DMS153 treated with DMSO at 0.1 percent for 48 hours (cell line): ENCODE data around the gene OR8D1.
"Not testable (repeated sequence)": the region's sequence is repeated elsewhere in the genome, so short reads cannot be mapped to it uniquely, and the experiment has no call there.

Experiments
- DNase-seq: peaks from one replicate; lab custom pipeline; 2025; ENCODE audit not compliant: unreplicated experiment; lab: John Stamatoyannopoulos, UW

The OR8D1 gene

GRCh38 chr11:124294687-124295086, 19.1 kb downstream of the OR8D1 start:
- DNase-seq: no peak

GRCh38 chr11:124285610-124286344, 28.0 kb downstream of the OR8D1 start:
- no peak for DNase-seq

DNA sequence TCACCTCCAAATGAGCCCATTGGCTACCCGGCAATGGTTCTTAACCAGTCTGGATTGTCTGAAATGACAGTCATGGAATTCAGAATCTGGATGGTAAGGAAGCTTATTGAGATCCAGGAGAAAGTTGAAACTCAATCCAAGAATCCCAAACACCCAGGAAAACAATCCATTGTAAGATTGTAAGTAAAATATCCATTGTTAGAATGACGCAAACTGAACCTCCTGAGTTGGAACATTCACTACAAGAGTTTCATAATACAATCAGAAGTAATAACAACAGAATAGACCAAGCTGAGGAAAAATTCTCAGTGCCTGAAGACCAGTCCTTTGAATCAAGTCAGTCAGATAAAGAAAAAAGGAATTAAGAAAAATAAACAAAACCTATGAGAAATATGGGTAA, 35.5 kb downstream of the OR8D1 start:
- no peak for DNase-seq

GRCh38 chr11:124277804-124278203, 35.9 kb downstream of the OR8D1 start:
- DNase-seq: no peak

DNA sequence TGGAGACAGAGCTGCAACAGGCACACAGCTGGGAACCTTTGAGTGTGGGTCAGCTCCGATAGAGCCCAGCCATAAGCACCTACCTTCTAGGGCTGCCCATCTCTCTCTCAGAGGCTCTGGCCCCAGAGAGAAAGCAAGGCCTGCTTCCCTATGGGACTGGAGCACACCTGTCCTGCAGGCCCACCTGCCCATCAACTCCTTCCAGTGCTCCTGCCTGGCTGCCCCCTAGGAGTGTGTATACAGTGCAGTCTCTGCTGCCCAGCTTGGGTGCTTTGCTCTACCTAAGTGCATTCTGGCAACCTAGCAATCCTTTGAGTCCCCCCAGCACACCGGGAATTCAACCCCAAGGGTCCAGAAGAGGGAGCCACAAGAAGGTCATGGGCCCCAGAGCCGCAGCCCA, 36.5 kb downstream of the OR8D1 start:
- DNase-seq: no peak

DNA sequence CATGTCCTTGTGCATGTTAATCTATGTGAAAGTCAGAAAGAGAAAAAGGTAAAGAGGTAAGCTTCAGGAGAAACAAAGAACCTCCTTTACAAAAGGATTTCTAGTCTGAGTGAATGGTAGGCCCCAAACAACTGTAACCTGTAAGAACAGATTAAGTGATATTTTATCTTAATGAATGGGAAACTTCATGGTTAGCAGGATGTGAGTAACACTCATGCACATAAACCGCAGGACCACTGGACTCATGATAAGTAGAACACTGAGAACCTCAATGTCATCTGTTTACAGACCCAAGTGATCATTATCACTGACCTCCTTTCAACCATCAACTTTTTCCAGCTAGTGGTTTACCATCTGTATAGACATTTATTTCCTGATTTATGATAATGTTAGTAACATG, 37.7 kb downstream of the OR8D1 start:
- DNase-seq: no peak

DNA sequence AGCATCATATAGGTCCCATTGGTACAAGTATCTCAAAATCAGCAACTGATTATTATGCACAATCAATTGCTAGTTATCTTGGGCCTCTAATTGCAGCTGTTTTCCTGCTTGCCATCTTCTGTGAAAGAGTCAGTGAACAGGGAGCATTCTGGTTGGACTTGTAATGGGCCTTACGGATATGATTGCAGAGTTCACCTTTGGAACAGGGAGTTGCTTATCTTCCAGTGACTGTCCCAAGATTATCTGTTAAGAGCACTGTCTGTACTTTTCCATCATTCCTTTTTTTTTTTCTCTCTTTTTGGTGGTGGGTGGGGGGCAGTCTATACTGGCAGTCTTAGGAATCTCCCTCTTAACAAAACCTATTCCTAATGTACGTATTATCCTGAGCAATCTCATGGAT, 39.7 kb downstream of the OR8D1 start:
- no peak for DNase-seq

GRCh38 chr11:124270886-124271285, 42.9 kb downstream of the OR8D1 start:
- not testable (repeated sequence) for DNase-seq

DNA sequence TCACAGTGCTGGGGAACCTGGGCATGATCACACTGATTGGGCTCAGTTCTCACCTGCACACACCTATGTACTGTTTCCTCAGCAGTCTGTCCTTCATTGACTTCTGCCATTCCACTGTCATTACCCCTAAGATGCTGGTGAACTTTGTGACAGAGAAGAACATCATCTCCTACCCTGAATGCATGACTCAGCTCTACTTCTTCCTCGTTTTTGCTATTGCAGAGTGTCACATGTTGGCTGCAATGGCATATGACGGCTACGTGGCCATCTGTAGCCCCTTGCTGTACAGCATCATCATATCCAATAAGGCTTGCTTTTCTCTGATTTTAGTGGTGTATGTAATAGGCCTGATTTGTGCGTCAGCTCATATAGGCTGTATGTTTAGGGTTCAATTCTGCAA, 48.7 kb downstream of the OR8D1 start:
- DNase-seq: not testable (repeated sequence)

DNA sequence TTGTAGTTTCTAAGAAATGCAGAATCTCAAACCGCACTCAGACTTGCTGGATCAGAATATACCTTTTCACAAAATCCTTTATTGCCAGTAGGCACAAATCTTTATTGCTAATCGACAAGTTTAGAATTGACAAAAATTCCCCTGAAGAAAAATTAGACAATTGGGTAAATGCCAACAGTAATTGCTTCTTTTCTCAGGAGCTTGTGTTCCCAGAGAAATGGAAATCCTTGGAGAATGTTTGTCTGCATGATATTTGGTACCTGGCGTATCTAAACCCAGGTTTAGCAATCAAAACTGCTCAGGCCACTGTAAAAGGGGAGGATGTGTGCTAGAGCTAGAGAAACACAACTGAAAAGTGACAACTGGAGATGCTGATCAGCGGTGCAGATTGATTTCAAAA, 57.7 kb downstream of the OR8D1 start, which contains the start of gene OR8G5:
Gene OR8G5 (plus strand): TSS at position 301 of the 400 bp plus-strand sequence. CDS start 8,556 bp downstream, outside the sequence.
- no peak for DNase-seq
